NCI-H1092 treated with DMSO at 0.1 percent for 48 hours (cell line): ENCODE results near the gene GMEB2.
"Not testable (repeated sequence)": the region's sequence is repeated elsewhere in the genome, so short reads cannot be mapped to it uniquely, and the experiment has no call there.

Source experiments
- DNase-seq: peaks from one replicate; lab custom pipeline; 2025; lab: John Stamatoyannopoulos, UW

The GMEB2 gene

GRCh38 chr20:63560333-63560805 lies 66.5 kb downstream of the GMEB2 start:
- no peak for DNase-seq

DNA sequence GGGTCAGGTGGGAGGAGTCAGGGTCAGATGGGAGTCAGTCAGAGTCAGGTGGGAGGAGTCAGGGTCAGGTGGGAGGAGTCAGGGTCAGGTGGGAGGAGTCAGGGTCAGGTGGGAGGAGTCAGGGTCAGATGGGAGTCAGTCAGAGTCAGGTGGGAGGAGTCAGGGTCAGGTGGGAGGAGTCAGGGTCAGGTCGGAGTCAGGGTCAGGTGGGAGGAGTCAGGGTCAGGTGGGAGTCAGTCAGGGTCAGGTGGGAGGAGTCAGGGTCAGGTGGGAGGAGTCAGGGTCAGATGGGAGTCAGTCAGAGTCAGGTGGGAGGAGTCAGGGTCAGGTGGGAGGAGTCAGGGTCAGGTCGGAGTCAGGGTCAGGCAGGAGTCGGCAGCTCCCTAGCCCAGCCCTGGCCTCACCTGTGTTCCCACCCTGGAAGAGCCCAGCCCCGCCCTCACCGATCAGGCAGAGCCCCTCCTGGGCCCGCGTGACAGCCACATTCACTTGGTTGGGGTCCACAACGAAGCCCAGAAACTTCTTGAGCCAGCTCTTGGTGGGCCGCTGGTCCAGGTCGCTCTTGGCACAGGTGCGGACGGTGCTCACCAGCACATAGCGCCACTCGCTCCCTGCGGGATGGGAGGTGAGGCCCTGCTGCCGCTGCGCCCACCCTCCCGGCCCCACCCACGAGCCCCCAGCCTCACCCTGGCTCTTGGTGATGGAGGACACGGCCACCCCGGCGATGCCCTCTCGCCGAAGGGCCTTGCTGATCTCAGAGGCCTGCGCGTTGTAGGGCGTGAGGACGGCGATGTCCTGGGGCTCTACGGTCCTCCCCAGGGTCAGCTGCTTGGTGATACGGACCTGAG lies 67.2 kb downstream of the GMEB2 start:
- DNase-seq = not testable (repeated sequence)

DNA sequence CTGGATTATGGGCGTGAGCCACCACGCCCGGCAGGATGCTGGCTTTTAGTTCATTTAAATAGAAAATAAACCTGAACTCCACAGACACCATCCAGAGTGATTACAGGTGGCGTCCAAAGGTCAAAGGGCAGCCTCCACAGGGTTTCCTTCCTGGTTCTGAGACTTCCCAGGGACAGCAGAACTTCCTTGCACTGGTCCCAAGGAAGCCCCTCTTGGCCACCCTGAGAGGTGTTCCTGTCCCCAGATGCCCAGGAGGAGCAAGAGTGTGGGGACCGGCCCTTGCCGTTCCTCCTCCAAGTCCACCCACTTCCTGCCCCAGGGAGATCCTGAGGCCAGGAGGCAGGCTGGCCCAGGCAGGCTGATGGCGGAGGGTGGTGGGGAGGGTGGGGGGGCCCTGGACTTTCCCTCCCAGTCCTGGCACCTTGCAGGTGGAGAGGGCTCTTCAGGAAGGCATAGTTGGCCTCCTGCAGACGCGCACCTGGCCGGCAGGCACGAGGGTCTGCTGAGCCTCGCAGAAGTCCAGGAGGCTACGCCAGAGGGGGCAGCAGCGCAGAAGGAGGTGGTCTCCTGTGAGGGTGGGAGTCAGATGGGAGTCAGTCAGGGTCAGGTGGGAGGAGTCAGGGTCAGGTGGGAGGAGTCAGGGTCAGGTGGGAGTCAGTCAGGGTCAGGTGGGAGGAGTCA lies 68.0 kb downstream of the GMEB2 start:
- DNase-seq = no peak

DNA sequence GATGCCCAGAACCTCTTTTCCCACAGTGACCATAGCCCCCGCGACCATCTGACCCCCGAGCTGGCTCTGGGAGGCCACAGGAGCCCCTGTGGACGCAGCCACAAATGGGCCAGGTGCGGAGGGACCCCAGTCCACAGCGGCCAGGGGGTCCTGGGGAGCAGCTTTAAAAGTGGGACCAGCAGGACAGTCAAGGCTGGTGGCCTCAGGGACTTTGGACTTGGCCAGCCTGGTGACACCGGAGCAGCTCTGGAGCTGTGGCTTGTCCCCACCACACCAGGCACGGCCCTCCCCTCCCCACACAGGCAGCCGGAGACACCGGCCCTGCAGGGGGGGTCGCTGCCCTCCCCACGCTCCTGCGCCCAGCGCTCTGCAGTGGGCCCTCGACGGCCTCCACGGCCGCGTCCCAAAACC lies 69.4 kb downstream of the GMEB2 start:
- DNase-seq = no peak

GRCh38 chr20:63556873-63557478 lies 69.9 kb downstream of the GMEB2 start:
- no peak for DNase-seq

DNA sequence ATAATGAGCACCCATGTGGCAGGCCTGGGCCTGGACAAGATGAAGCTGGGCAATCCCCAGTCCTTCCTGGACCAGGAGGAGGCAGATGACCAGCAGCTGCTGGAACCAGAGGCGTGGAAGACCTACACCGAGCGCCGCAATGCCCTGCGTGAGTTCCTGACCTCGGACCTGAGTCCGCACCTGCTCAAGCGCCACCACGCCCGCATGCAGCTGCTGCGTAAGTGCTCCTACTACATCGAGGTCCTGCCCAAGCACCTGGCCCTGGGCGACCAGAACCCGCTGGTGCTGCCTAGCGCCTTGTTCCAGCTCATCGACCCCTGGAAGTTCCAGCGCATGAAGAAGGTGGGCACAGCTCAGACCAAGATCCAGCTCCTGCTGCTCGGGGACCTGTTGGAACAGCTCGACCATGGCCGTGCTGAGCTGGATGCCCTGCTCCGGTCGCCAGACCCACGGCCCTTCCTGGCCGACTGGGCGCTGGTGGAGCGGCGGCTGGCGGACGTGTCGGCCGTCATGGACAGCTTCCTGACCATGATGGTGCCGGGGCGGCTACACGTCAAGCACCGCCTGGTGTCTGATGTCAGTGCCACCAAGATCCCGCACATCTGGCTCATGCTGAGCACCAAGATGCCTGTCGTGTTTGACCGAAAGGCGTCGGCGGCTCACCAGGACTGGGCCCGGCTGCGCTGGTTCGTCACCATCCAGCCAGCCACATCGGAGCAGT lies 71.1 kb downstream of the GMEB2 start:
- no peak for DNase-seq

- DNase-seq = no peak
These were observed 72.3 kb downstream of the GMEB2 start for GRCh38 chr20:63554361-63555278.

DNA sequence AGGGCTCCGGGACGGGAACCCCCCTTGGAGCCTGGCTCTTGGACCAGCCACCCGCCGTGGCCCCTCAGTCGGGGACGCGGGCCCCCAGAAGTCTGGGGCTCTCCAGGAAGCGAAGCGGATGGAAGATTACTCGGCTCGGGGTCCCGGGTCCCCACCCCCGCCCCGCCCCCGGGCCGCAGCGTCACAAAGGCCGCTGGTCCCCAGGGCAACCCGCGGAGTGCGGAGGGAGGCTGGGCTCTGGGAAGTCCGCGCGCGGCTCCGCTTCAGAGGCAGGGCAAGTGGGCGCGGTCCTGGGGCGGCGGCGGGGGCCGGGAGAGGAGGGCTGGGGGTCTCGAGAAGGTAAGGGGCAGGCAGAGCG lies 73.0 kb downstream of the GMEB2 start, which contains the start of gene FNDC11:
Gene FNDC11, plus strand, starts transcription at position 227 of the 358 bp plus-strand sequence. CDS start 1,505 bp downstream, outside the sequence.
- DNase-seq = no peak

DNA sequence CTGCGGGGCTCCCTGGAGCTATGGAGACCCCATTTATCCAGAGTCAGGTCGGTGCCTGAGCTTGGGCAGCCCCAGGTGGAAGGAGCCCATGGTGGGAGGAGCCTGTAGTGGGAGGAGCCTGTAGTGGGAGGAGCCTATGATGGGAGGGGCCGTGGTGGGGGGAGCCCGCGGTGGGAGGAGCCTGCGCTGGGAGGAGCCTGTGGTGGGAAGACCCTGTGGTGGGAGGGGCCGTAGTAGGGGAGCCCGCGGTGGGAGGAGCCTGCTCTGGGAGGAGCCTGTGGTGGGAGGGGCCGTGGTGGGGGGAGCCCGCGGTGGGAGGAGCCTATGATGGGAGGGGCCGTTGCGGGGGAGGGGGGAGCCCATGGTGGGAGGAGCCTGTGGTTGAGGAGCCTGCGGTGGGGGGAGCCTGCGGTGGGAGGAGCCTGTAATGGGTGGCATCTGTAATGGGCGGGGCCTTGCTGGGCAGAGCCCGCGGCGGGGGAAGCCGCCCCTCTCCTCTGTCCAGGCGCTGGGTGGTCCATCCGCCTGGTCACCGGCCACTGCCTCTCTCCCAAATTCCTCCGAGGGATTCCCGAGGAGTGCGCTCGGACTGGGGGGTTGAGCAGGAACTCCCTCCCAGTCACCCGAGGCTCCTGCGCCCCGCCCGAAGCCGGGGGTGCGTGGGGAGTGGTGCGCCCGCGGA lies 73.5 kb downstream of the GMEB2 start:
- no peak for DNase-seq

DNA sequence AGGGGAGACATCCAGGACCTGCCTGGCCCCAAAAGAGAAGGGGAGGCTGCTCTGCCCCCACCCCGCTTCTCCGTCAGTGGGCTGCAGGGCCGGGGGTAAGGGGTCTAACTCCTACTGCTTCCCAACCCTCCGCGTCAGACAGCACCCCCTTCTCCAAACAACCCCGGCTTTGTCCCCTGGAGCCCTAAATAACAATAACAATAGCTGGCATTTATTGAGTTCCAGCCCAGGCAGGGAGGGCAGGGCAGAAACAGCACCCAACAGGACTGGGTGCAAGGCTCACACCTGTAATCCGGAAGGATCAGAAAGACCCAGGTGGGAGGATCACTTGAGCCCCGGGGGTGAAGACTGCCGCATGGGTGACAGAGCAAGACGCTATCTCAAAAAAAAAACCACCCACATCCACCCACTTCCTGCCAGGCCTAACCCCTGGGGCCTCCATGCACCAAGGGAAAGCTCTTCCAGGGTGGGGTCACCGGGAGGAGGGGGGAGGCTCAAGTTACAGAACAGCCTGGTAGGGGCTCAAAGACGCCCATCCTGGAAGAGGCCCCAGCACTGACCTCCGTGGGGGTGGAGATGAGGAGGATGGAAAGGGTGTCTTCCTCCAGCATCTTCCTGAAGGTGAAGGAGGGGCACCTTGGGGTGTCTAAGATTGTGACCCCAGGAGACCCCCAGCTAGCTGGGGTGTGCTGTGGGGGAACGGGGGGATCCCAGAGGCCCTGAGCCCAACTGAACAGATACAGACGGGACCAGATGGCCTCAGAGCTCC lies 74.2 kb downstream of the GMEB2 start:
- DNase-seq = no peak

DNA sequence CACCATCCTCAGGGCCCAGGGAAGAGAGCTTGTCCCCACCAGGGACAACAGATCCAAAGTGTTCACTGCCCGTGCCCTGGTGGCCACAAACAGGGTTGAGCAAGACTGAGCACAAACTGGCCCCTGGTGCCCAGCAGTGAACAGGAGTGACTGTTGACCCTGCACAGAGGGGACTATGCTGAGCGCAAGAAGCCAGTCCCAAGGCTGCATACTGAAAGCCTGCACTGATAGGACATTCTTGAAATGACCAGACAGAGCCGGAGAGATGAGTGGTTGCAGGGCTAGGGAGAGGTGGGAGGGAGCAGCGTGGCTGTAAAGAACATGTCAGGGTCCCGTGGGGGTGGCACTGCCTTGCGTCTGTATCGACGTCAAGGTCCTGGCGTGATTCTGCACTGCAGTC lies 75.8 kb downstream of the GMEB2 start:
- no peak for DNase-seq

DNA sequence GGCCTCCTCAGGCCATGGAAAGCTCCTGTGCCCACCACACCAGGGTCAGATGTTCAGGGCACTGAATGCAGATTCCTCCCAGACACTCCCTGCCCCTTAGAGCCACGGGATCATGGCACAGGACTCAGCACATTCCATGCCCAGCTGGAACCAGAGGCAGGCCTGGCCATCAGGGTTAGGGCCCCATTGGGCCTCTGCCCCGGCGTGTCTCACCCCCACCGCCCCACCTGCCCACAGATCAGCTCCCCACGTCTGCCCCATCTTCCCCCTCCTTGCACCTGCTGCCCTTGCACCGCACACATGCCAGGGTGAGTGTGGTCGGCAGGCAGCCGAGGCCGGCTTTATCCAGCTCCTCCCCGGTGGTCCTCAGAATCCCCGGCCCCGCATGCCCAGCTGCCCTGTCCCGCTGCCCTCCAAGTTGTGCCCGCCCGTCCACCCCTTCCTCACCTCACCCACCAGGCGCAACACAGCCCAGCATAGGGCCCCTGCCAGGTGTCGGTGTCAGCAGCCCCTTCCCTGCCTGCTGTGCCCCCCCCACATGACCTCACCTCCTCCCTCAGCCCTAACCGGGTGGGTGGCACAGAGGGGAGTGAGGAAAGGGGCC lies 77.1 kb downstream of the GMEB2 start:
- no peak for DNase-seq

- no peak for DNase-seq
These were observed 77.9 kb downstream of the GMEB2 start for GRCh38 chr20:63549019-63549418.

DNA sequence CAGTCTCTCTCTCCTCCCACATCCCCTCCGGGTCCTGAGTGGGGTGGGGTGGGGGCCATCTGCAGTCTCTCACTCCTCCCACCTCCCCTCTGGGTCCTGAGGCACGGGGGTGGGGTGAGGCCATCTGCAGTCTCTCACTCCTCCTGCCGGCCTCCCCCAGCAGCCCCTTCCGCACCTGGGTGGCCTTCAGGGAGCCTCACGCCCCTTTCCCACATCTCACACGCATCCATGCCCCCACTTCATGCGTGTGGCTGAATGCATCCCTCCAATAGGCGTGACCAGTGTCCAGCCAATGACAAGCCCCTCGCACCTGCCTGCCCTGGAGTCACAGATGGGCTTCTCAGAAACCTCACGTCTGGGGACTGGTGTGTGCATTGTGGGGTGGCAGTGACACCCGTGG lies 78.4 kb downstream of the GMEB2 start:
- DNase-seq = no peak

DNA sequence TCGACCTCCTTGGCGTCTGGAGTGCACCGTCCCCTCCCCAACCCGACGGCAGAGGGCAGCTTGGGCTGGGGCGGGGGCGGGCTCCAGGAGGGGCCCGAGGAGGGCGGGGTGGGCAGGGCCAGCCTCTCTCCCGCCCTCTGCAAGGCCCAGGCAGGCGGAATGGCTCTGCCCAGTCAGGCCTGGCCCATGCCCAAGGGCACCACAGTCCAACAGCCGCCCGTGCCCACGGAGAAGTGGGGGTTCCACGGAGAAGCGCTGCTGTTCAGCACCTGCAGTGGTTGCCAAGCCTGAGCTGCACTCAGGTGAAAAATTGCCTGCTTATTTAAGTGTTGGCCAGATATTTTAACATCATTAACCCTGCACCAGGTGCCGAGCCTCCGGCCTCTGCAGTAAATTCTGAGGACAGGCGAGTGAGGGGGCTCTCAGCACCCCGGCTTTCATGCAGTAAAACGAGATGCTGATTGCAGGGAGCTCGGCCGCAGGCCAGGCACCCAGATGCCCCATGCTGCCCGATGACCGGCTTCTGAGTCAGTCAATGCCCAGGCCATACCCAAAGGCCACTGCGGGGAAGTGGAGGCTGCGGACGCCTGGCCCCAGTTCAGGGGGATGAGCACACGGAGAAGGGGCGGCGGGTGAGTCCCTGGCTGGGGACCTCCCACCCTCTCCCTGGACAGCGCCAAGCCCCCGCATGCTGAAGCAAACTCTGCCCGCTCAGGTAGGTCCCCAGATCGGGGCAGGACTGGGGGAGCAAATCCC lies 79.0 kb downstream of the GMEB2 start, which contains the start of gene SRMS:
Gene SRMS, minus strand, starts transcription at position 25 of the 756 bp plus-strand sequence. CDS start 286 bp downstream, outside the sequence.
- DNase-seq = no peak

- no peak for DNase-seq
These were observed 79.8 kb downstream of the GMEB2 start for GRCh38 chr20:63546956-63547724.

GRCh38 chr20:63546256-63546955 lies 80.5 kb downstream of the GMEB2 start:
- no peak for DNase-seq
